Mucosa of descending colon (tissue), 3 donors: ENCODE data around the gene GRK5. TPM values are rescaled to one million over a fixed set of nuclear protein-coding genes. Genes with fewer than 3 reads are reported as not detected.

Experiments used
- ATAC-seq: fragments of 200-7000 bp; cut with Tn5 transposase; one replicate; pipeline ENCODE4 v1.9.1; 2020; ENCODE audit warnings: mild to moderate bottlenecking, moderate library complexity
- DNase-seq, 3 donors: peaks; one replicate each; pipeline ENCODE4 v3.0.0-alpha.2; 2020
- H3K36me3 ChIP-seq: fragments of 200-600 bp; one replicate; pipeline ENCODE4 v1.8.0; 2021; ENCODE audit warnings: low read depth, mild to moderate bottlenecking
- H3K4me1 ChIP-seq: fragments of 200-600 bp; one replicate; pipeline ENCODE4 v1.8.0; 2021; ENCODE audit warnings: low read depth, mild to moderate bottlenecking
- H3K4me3 ChIP-seq: fragments of 200-600 bp; one replicate; pipeline ENCODE4 v1.8.0; 2021; ENCODE audit warnings: mild to moderate bottlenecking
- H3K9me3 ChIP-seq: fragments of 200-600 bp; one replicate; pipeline ENCODE4 v1.8.0; 2021; ENCODE audit warnings: mild to moderate bottlenecking
- intact Hi-C, 2 donors: fragments of 100-400 bp; cut with DNase I in 1 of 2; cut with micrococcal nuclease in 1 of 2; formaldehyde crosslinking; loops; one replicate each; pipeline versions ENCODE4 v1.11.0 to v1.11.1; 2022; cut with DNase I, micrococcal nuclease
- total RNA-seq, 3 donors: library from RNA; stranded (reverse); fragmentation: NEBNext Ultra II Directional in 2 of 3; extraction: Animal tissue kit (Norgen Biotek cat#: 25700) in 2 of 3; gene quantifications; one replicate each; pipeline versions ENCODE4 v1.2.1 to v1.2.4, GENCODE V29; 2021 to 2023
- TF ChIP-seq, protein P1 (sequence below): fragments of 200-600 bp; IDR thresholded peaks from one replicate; pipeline ENCODE4 v1.8.0; 2022; ENCODE audit warnings: antibody characterized with exemption, mild to moderate bottlenecking
- donor health status: DM: no; HTN: no; CAD: no; lungs with moderate emphysema.
- donor health status: DM: no; HTN: no; CAD: no.
- donor health status: DM: no; HTN: yes; CAD: no.

Gene GRK5
- total RNA-seq, 3 donors from 2014 or later: 6.6 to 27.1 (median 8.3) TPM

DNA sequence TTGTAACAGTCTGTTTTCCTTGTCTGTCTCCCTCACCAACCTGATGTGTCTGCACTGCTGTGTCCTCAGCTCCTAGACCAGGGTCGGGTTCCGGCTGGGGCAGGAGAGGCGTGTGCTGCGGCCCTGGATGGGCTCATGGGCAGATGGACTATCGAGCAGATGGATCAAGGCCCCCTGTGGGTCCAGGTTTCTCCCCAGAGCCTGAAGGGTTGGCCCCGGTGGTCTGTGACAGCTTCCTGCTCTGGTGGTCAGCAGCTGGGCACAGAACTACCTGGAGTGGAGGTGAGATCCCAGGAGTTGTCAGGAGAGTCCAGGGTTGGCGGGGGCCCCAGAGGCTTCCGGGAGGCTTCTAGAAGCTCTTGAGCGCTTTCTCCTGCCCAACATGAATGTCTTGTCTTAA is 75.1 kb downstream of the GRK5 start:
- Histone ChIP-seq H3K9me3 (no peaks in the 10 kb centered on the region), H3K4me1 (peaks cover 2% of the 10 kb centered on the region), H3K36me3 (no peaks in the 10 kb centered on the region), H3K4me3 (no peak overlapping the region)
- intact Hi-C loops: no loop called here
- ATAC-seq (no peak), DNase-seq (no peak)
- TF ChIP-seq, protein P1, sequence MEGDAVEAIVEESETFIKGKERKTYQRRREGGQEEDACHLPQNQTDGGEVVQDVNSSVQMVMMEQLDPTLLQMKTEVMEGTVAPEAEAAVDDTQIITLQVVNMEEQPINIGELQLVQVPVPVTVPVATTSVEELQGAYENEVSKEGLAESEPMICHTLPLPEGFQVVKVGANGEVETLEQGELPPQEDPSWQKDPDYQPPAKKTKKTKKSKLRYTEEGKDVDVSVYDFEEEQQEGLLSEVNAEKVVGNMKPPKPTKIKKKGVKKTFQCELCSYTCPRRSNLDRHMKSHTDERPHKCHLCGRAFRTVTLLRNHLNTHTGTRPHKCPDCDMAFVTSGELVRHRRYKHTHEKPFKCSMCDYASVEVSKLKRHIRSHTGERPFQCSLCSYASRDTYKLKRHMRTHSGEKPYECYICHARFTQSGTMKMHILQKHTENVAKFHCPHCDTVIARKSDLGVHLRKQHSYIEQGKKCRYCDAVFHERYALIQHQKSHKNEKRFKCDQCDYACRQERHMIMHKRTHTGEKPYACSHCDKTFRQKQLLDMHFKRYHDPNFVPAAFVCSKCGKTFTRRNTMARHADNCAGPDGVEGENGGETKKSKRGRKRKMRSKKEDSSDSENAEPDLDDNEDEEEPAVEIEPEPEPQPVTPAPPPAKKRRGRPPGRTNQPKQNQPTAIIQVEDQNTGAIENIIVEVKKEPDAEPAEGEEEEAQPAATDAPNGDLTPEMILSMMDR: no peak

DNA sequence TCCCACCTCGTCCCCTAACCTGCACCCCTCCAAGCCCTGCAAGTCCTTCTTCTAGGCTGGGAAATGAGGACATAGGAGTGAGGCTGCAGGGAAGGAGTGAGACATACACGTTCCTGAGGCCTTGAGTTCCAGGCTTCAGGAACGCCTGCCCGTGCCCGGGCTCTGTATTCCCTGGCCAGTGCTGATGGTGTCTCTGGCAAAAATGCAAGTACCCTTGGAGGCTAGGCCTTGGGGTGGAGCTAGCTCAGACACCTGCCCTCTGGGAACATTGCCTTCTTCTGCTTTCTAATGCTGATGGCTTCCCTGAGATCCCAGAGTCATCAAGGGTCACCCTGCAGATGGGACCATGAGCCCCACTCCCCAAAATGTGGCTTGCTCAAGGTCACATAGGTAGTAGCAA is 76.0 kb downstream of the GRK5 start:
- intact Hi-C loops: no loop called here
- TF ChIP-seq, protein P1: no peak
- DNase-seq (no peak), ATAC-seq (no peak)
- no peaks in the 10 kb centered on the region for H3K36me3 ChIP-seq
- H3K4me3 ChIP-seq: no peak overlapping the region
- no peaks in the 10 kb centered on the region for H3K9me3 ChIP-seq
- peaks cover 2% of the 10 kb centered on the region for H3K4me1 ChIP-seq

DNA sequence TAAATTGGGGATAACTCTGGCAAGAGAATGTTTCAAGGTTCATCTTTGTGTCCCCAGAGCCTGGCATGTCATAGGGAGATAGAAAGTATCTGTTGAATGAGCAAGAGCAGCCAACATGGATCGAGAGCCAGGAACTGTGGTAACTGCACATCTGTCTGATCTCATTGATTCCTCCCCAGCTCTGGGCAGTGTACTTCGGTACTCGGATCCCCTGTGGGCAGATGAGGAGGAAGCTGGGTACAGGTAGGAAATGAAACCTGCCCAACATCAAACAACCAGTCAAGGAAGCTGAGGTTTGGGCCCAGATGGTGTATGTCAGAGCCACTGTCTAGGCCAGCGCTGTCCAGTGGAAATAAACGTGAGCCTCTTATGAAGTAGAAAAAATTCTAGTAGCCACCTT is 76.4 kb downstream of the GRK5 start:
- no peaks in the 10 kb centered on the region for H3K36me3 ChIP-seq
- H3K4me3 ChIP-seq: no peak overlapping the region
- no peak for DNase-seq
- ATAC-seq: peak; percentile 54
- intact Hi-C loops: no loop called here
- H3K9me3 ChIP-seq: no peaks in the 10 kb centered on the region
- H3K4me1 ChIP-seq: peaks cover 5% of the 10 kb centered on the region
- TF ChIP-seq, protein P1: no peak

DNA sequence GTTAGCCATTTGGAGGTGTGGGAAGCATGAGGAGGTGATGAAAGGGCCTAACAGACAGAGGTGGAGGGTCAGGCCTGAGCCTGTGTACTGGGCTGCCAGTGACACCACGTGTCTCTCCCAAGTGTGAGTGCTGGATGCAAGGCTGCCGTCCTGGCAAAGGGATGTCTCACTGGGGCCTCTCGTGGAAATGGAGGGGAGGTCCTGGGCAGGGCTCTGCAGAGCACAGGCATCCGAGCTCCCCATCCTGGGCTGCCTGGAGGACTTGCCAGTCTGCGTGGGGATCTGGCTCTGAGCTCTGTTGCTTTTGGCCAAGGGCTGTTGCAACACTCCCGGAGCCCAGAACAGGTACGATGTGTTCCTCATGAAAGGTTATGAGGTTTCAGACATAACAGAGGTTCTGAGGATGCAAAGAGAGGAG is 77.3 kb downstream of the GRK5 start:
- intact Hi-C loops: no loop called here
- Histone ChIP-seq H3K4me1 (peaks cover 5% of the 10 kb centered on the region), H3K9me3 (no peaks in the 10 kb centered on the region), H3K36me3 (no peaks in the 10 kb centered on the region), H3K4me3 (no peak overlapping the region)
- no peak for DNase-seq
- ATAC-seq: no peak
- TF ChIP-seq, protein P1: no peak

DNA sequence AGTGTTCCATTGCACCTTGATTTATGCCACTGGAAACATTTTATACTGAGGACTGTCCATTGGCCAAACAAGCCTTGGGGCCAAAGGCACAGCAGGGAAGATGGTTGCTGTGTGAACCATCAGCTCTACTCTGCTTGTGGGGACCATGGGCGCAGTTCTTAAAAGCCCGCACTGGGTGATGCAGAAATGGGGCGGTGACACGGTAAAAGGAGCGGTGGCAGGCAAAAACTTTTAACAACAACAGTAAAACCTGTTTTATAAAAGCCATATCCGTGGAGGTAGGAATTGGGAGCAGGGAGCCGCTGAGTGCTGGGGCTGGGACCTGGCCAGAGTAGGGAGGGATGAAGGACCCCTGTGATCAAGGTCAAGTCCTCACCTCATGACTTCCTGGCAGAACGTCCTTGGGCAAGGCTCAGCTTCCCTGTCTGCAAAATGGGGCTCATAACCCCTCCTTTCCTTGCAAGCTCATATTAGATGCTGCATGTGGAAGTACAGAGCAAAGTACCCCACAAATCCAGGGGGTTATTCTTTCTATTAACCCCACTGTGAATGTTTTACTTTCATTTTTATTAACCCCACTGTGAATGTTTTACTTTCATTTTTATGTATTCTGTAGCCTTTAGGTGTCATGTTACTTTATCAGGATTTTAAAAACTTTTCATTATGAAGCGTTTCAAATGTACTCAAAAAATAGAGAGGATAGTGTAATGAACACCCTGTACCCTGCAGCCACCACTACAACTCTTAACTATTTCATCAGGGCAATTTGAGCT is 78.3 kb downstream of the GRK5 start:
- Histone ChIP-seq H3K36me3 (no peaks in the 10 kb centered on the region), H3K4me3 (no peak overlapping the region), H3K9me3 (no peaks in the 10 kb centered on the region), H3K4me1 (peaks cover 5% of the 10 kb centered on the region)
- intact Hi-C loops: no loop called here
- DNase-seq (no peak), ATAC-seq (no peak)
- TF ChIP-seq, protein P1: no peak
